OCI-LY3 (cell line): ENCODE measurements around the gene ATP10B.

Experiments
- H2AFZ ChIP-seq: fragments of 200-600, 300-600 bp; shearing (Covaris generic); 2 replicates; pipeline ENCODE4 v1.6.0; 2014; ENCODE audit warnings: antibody characterized with exemption, low read depth, low read length
- H3K27ac ChIP-seq: fragments of 200-600, 300-600 bp; sonication (generic); 2 replicates; pipeline ENCODE4 v1.5.1; 2014; ENCODE audit warnings: mild to moderate bottlenecking, low read length, moderate library complexity, mixed read lengths
- H3K27me3 ChIP-seq: fragments of 200-600, 300-600 bp; sonication (generic); 2 replicates; pipeline ENCODE4 v1.6.1; 2014; ENCODE audit warnings: low read depth, low read length, mixed read lengths
- H3K36me3 ChIP-seq: fragments of 200-600, 300-600 bp; sonication (generic); replicated peaks from 2 replicates; pipeline ENCODE3; 2014; ENCODE audit warnings: low read depth, low read length, mixed read lengths
- H3K4me1 ChIP-seq: fragments of 300-600, 200-600 bp; sonication (generic); 2 replicates; pipeline ENCODE4 v1.6.1; 2014; ENCODE audit warnings: low read length, mixed read lengths
- H3K4me2 ChIP-seq: fragments of 200-600, 300-600 bp; sonication (generic); 2 replicates; pipeline ENCODE4 v1.6.1; 2014; ENCODE audit warnings: low read length, mixed read lengths
- H3K4me3 ChIP-seq: fragments of 300-600, 200-600 bp; sonication (generic); 2 replicates; pipeline ENCODE4 v1.5.1; 2014; ENCODE audit warnings: antibody characterized with exemption, mild to moderate bottlenecking, low read length, moderate library complexity
- H3K79me2 ChIP-seq: fragments of 300-600, 200-600 bp; shearing (Covaris generic); 2 replicates; pipeline ENCODE4 v1.6.1; 2014; ENCODE audit warnings: mild to moderate bottlenecking, low read length, mixed read lengths
- H3K9ac ChIP-seq: fragments of 300-600, 200-600 bp; shearing (Covaris generic); 2 replicates; pipeline ENCODE4 v1.6.0; 2014; ENCODE audit warnings: mild to moderate bottlenecking, low read length, moderate library complexity
- H3K9me3 ChIP-seq: fragments of 200-600, 300-600 bp; shearing (Covaris generic); 2 replicates; pipeline ENCODE4 v1.6.1; 2014; ENCODE audit warnings: low read length, mixed read lengths; ENCODE audit not compliant: insufficient read depth
- H4K20me1 ChIP-seq: fragments of 200-600, 300-600 bp; sonication (generic); 2 replicates; pipeline ENCODE4 v1.6.1; 2016; ENCODE audit warnings: low read length, mixed read lengths; ENCODE audit not compliant: insufficient read depth
- EZH2phosphoT487 ChIP-seq: fragments of 200-600 bp; shearing (Covaris generic); IDR thresholded peaks from 2 replicates; pipeline ENCODE4 v1.6.1; 2018; ENCODE audit warnings: antibody characterized with exemption, mixed run types, low read depth
- TF ChIP-seq, protein P1 (sequence below): fragments of 200-600, 300-600 bp; sonication (generic); IDR thresholded peaks from 2 replicates; pipeline ENCODE4 v1.5.1; 2014; ENCODE audit warnings: antibody characterized with exemption, low read length, low read depth

The ATP10B gene

DNA sequence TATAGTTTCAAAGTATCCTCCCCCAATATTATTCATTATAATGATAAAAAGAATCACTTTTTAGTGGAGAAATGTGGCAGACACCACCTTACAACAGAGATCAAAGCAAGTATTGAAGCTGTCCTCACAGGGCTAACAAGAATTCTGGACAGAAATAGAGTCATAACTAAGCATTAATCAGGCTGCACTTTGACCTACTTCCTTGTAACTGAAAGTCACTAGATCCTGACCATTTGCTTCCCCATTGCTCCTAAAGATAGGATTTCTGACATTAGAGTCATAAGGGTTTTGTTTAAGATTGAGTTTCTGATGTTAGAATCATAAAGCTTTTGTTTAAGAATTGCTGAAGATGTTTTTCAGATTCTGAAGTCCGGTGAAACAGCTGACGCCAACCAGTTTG lies 159.7 kb downstream of the ATP10B start:
- Histone ChIP-seq H3K4me1 (no peaks in the 10 kb centered on the region), H3K27me3 (0 out of 2 replicates have a peak, but pooled peaks cover 8% of the 10 kb centered on the region), H3K9me3 (no peaks in the 10 kb centered on the region), H2AFZ (no peak overlapping the region), H3K9ac (no peak overlapping the region), H4K20me1 (no peaks in the 10 kb centered on the region), H3K79me2 (no peaks in the 10 kb centered on the region), H3K4me2 (no peak overlapping the region), H3K4me3 (no peak overlapping the region), H3K36me3 (no peaks in the 10 kb centered on the region), H3K27ac (no peak overlapping the region)
- TF ChIP-seq EZH2phosphoT487: no peak
- TF ChIP-seq, protein P1, sequence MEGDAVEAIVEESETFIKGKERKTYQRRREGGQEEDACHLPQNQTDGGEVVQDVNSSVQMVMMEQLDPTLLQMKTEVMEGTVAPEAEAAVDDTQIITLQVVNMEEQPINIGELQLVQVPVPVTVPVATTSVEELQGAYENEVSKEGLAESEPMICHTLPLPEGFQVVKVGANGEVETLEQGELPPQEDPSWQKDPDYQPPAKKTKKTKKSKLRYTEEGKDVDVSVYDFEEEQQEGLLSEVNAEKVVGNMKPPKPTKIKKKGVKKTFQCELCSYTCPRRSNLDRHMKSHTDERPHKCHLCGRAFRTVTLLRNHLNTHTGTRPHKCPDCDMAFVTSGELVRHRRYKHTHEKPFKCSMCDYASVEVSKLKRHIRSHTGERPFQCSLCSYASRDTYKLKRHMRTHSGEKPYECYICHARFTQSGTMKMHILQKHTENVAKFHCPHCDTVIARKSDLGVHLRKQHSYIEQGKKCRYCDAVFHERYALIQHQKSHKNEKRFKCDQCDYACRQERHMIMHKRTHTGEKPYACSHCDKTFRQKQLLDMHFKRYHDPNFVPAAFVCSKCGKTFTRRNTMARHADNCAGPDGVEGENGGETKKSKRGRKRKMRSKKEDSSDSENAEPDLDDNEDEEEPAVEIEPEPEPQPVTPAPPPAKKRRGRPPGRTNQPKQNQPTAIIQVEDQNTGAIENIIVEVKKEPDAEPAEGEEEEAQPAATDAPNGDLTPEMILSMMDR: no peak

DNA sequence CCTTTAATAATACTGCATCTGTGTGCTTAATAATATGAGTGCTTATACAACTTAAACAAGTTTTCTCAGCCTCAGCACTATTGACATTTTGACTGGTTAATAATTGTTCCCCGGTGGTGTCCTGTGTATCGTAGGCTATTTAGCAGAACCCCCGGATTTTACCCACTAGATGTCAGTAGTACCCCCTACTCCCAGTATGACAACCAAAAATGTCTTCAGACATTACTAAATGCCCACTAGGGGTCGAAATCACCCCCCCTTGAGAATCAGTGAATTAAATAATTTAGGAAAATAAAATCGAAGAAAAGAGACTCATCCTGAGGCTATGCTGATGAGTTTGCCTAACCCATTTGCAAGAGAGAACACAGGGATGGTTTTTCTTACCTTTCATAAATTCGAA lies 166.3 kb downstream of the ATP10B start:
- H3K27me3 ChIP-seq: peaks cover 4% of the 10 kb centered on the region; the same call in 1 of the 2 replicates
- H3K27ac ChIP-seq: no peak overlapping the region
- no peaks in the 10 kb centered on the region for H3K4me1 ChIP-seq
- H3K4me2 ChIP-seq: no peak overlapping the region
- H3K4me3 ChIP-seq: no peak overlapping the region
- no peaks in the 10 kb centered on the region for H3K9me3 ChIP-seq
- no peaks in the 10 kb centered on the region for H4K20me1 ChIP-seq
- H3K79me2 ChIP-seq: no peaks in the 10 kb centered on the region
- H2AFZ ChIP-seq: no peak overlapping the region
- H3K9ac ChIP-seq: no peak overlapping the region
- TF ChIP-seq, protein P1: peak; percentile 55
- TF ChIP-seq EZH2phosphoT487: no peak
- H3K36me3 ChIP-seq: no peaks in the 10 kb centered on the region

DNA sequence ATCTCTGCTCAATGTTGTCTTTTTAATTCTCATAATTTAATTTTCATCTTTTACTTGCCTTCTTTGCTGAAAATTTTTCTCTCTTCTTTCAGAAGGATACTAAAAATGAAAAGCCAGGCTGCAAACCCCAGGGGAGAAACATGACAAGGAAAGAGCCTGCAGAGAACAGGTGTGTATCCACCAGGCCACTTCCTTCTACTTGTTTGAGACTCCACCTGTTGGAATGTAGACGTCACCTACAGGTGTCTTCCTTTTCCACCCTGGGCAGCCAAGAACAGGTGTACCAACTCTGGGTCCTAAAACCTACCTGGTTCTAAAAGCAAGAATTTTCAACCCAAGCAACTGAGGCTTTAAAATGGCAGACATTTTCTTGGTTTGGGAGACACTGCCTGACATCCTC lies 166.8 kb downstream of the ATP10B start:
- Histone ChIP-seq H3K27me3 (peaks cover 4% of the 10 kb centered on the region; the same call in 1 of the 2 replicates), H3K9me3 (no peaks in the 10 kb centered on the region), H3K9ac (no peak overlapping the region), H3K36me3 (no peaks in the 10 kb centered on the region), H3K4me2 (no peak overlapping the region), H3K79me2 (no peaks in the 10 kb centered on the region), H3K4me1 (no peaks in the 10 kb centered on the region), H2AFZ (no peak overlapping the region), H3K4me3 (no peak overlapping the region), H4K20me1 (no peaks in the 10 kb centered on the region), H3K27ac (no peak overlapping the region)
- no peak for TF ChIP-seq EZH2phosphoT487
- TF ChIP-seq, protein P1: no peak

DNA sequence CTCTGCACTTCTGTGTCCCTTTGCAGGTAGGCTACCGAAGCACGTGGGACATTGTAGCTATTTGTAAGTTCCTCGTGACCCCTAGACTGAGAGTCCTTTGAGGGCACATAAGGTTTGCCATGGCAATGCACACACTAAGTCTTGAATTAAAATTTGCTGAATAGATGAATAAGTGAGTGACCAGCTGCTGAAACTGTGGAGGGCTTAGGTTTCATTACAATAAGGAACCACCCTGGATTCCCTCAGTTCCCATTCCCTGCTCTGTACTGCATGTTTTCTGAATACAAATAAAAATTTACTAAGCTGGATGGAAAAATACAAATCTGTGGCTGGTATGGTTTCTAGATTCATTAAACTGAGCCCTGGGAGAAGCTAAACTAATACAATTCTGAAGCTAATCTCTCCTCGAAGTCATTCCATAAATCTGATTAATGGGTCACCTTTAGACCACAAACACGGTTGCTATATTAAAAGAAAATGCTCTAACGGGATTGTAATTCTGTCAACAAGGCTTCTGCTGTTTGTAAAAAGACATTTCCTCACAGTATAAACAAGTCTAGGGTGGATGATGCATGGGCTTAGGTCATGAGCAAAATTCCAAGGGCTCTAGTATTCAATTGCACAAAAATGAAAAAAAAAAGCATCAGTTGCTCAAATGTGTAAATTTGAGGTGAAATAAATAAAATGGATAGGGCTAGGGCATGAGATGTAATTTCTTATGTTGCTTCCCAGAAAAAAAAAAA lies 172.3 kb downstream of the ATP10B start:
- Histone ChIP-seq H3K27ac (no peak overlapping the region), H2AFZ (no peak overlapping the region), H3K9me3 (no peaks in the 10 kb centered on the region), H4K20me1 (no peaks in the 10 kb centered on the region), H3K79me2 (no peaks in the 10 kb centered on the region), H3K36me3 (no peaks in the 10 kb centered on the region), H3K27me3 (peaks cover 4% of the 10 kb centered on the region; the same call in 1 of the 2 replicates), H3K4me3 (no peak overlapping the region), H3K4me2 (no peak overlapping the region), H3K4me1 (no peaks in the 10 kb centered on the region), H3K9ac (no peak overlapping the region)
- TF ChIP-seq EZH2phosphoT487: no peak
- TF ChIP-seq, protein P1: no peak
